Panc1 (cell line): ENCODE results near the gene PDLIM7.

ENCODE experiments used
- CTCF ChIP-seq: fragments of 450-650 bp; IDR thresholded peaks from 2 replicates; pipeline ENCODE4 v1.5.1; 2017; ENCODE audit warnings: mild to moderate bottlenecking
- POLR2AphosphoS5 ChIP-seq: IDR thresholded peaks from 2 replicates; pipeline ENCODE4 v1.6.1; 2012; ENCODE audit warnings: mild to moderate bottlenecking, low read depth, low read length, moderate library complexity
- TF ChIP-seq, protein P1 (sequence below), 2 experiments: IDR thresholded peaks; 2 replicates each; pipeline ENCODE4 v1.6.1; 2011 to 2012; ENCODE audit warnings: low read depth in 2 of 2, control low read depth in 1 of 2, low read length in 1 of 2, mild to moderate bottlenecking in 1 of 2, moderate library complexity in 1 of 2; ENCODE audit not compliant: insufficient read depth in 1 of 2

- no peak for TF ChIP-seq CTCF
- TF ChIP-seq POLR2AphosphoS5: no peak
- TF ChIP-seq, protein P1, sequence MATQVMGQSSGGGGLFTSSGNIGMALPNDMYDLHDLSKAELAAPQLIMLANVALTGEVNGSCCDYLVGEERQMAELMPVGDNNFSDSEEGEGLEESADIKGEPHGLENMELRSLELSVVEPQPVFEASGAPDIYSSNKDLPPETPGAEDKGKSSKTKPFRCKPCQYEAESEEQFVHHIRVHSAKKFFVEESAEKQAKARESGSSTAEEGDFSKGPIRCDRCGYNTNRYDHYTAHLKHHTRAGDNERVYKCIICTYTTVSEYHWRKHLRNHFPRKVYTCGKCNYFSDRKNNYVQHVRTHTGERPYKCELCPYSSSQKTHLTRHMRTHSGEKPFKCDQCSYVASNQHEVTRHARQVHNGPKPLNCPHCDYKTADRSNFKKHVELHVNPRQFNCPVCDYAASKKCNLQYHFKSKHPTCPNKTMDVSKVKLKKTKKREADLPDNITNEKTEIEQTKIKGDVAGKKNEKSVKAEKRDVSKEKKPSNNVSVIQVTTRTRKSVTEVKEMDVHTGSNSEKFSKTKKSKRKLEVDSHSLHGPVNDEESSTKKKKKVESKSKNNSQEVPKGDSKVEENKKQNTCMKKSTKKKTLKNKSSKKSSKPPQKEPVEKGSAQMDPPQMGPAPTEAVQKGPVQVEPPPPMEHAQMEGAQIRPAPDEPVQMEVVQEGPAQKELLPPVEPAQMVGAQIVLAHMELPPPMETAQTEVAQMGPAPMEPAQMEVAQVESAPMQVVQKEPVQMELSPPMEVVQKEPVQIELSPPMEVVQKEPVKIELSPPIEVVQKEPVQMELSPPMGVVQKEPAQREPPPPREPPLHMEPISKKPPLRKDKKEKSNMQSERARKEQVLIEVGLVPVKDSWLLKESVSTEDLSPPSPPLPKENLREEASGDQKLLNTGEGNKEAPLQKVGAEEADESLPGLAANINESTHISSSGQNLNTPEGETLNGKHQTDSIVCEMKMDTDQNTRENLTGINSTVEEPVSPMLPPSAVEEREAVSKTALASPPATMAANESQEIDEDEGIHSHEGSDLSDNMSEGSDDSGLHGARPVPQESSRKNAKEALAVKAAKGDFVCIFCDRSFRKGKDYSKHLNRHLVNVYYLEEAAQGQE (IDR thresholded peaks at IDR 0.05; ENCODE audit: insufficient read depth in 1 of 2, low read depth in 2 of 2, low read length in 1 of 2): no peak
These were observed 28.4 kb downstream of the PDLIM7 start for GRCh38 chr5:177468685-177469628.
